HCEC 1CT (cell line): Measurements from ENCODE around the gene ARHGAP40.
"Not testable (repeated sequence)": the region's sequence is repeated elsewhere in the genome, so short reads cannot be mapped to it uniquely, and the experiment has no call there.

Source experiments
- DNase-seq: peaks from one replicate; pipeline ENCODE4 v3.0.0-alpha.2; 2017

Gene ARHGAP40

DNA sequence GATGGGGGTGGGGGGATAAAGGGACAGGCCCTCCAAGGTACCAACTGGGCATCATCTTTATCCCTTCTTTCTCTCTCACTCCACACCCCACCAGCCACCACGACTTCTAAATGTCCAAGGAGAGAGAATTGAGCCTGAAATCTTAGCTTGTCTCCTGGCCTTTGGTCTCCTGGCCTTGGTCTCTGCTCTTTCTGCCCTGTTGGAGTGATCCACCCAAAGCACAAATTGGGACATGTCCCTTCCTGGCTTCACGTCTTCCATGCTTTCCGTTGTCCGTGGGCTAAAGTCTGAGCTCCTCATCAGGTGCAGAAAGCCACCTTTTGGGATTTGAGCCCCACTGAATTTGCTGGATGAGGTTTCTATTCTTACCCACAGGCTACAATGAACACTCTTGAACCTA lies 12.3 kb upstream of the ARHGAP40 start:
- no peak for DNase-seq

GRCh38 chr20:38589967-38590675 lies 11.5 kb upstream of the ARHGAP40 start:
- no peak for DNase-seq

DNA sequence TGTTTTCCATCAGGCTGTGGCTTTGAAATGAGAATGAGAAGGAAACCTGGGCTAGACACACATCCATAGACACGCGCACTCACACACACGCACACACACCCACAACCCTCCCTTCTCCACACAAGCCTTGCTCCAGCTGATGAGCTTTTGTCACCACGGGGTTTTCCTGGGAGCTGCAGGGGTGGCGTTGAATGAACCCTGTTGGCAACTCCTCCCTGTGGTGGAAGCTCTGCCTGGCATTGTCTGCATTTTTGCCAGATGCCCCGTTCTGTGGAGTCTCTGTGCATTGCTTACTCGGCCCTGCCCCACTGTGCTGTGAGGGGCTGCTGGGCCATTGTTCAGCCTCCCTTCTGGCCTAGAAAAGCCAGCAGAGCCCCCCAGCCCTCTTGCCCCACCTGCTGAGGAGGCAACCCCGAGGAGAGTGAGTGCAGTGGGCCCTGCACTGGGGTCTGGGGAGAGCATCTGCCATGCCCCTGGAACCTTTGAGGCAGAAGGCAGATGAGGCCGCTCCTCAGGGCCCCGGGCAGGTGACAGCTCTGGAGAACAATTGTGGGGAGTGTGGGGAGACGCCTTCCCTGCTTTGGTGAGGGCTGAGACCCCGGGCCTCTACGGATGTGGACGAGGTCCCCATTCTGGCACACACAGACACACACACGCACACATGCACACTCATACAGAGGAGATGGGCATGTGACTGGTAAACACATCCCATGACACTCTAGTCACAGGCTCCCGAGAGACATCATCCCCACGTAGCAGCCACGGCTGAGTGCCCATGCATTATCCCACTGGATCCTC lies 10.7 kb upstream of the ARHGAP40 start:
- no peak for DNase-seq

GRCh38 chr20:38591474-38592410 lies 9.9 kb upstream of the ARHGAP40 start:
- DNase-seq = no peak

- not testable (repeated sequence) for DNase-seq
These were observed 9.2 kb upstream of the ARHGAP40 start for GRCh38 chr20:38592411-38592790.

- DNase-seq = not testable (repeated sequence)
These were observed 7.3 kb upstream of the ARHGAP40 start for GRCh38 chr20:38594281-38594680.

DNA sequence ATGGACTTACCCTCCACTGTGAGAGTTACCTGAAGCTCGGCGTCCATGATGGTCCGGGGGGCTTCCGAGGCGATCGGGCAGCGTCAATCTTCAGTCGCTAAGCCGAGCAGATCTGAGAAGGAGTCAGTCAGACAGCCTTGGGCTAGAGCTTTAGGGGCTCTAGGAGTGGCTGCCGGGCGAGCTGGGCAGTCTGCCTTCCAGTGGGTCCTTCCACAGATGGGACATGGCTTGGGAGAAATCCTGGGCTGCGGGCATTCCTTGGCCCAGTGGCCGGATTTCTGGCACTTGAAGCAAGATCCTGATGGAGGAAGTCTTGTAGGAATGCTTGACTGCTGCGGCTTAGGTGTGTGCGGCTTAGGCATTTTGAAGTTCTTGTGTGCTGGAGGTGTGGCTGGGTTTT lies 5.7 kb upstream of the ARHGAP40 start:
- DNase-seq = not testable (repeated sequence)

- no peak for DNase-seq
These were observed 2.2 kb upstream of the ARHGAP40 start for GRCh38 chr20:38599410-38599882.

GRCh38 chr20:38600057-38600456 lies 1.6 kb upstream of the ARHGAP40 start:
- DNase-seq = no peak

DNA sequence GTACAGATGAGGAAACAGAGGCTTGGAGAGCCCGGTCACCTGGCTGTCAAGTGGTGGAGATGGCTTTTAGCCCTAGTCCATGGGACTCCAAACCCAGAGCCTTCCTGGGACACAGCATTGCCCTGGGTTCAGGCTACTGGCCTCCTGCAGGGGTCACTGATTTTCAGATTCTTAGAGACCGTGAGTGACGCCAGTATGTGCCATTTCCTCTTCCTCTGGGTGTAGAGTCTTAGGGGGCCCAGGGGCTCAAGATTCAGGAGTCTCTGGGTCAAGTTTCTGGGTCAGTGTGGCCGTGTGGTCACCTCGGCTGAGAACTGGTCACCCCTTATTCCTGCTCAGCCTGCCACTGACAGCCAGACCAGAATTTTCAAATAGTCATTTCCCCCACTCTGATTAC lies 574 bp downstream of the ARHGAP40 start:
- DNase-seq = no peak

DNA sequence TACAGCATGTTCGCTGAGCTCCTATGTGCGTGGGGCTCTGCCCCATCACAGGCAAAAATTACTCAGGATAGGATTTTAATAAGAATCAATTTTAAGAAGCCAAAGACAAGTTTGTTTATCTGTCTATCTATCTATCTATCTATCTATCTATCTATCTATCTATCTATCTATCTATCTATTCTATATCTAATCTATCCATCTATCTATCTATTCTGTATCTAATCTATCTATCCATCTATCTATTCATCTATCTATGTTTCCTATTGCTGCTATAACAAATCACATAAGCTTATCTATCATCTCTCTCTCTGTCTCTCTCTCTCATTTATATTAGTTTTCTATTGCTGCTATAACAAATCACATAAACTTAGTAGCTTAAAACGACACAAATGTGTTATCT lies 1.7 kb downstream of the ARHGAP40 start:
- DNase-seq = no peak

DNA sequence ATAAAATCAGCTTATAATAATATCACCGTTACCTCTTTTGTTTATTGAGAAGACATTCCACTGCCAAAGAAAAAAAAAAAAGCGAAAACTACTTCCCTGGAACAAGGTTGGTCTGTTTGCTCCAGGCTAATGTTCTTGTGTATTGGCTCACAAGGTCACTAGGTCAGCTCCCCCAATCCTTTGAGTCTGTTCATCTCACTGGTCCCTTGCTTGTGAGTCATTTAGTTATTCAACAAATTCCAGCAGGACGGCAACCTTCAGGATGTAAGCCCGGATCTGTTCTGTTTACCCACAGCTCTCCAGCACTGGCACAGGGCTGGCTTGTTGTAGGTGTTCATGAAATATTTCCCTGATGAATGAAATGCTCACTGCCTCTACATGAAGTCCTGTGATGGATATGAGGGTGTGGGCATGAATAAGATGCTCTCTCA lies 3.3 kb downstream of the ARHGAP40 start:
- peak; percentile 68 for DNase-seq

DNA sequence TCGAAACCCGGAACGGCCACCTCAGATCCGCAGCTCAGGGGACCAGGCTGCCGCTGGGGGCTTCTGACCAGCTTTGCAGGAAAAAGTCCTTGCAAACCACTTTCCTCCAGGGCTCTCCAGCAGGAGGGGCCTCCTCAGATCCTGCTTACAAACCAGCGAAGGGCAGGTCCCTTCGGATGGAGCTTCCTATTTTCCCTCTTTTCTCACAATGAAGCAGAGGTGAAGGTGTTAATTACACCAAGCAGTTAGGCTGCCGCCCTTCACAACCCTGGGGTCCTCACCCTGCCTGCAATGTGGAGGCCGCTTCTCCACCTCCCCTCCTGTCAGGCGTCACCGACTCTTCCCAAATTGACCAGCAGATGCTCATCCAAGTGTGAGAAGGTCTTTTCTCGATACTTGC lies 5.7 kb downstream of the ARHGAP40 start:
- DNase-seq = no peak

DNA sequence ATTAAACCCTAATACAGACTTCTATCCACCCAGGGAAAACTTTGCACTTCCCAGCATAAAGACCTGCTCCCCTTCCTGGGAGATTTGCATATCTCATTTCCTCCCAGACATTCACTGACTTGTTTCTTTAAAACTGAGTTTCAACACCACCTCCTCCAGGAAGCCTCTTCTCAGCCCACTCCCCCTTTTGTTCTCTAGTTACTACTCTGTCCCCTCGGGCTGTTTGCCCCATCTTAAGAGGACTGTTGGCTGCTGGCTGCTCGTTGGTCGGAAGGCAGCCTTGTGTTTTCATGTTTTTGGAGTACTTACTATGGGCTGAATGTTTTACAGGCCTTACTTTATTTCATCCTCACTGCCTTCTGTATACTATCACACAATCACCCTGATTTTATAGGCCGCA lies 6.6 kb downstream of the ARHGAP40 start:
- DNase-seq = no peak

DNA sequence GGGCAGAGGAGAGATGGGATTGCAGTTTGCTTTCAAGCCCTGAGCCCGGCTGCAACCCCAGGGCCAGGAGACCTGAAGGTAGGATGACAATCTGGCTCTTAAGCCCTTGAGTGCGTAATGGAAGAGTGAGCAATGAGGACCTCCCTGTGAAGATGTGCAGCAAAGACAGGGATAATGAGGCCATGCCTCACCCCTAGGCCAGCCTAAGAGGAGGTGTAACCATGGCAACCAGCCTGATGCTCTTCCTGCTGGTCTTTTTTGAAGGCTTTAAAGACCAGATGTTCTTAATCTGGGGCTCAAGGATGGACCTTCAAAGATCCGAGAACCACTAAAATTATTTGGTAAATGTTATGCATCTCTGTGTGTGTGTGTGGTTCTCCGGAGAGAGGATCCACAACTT lies 8.2 kb downstream of the ARHGAP40 start:
- no peak for DNase-seq

DNA sequence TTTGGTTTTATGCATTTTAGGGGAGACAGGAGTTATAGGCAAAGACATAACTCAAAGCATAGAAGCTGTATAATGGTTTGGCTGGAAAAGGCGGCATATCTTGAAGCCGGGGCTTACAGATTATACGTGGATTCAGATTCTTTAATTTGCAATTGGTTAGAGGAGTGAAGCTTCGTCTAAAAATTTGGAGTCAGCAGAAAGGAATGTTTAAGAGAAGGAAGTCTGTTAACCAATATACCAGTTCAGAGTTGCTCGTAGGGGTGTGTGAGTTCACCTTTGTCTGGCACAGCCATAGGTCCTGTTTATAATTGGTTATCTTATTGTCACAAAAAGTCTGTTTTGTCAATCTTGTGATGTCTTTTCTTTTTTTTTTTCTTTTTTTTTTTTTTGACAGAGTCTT lies 8.9 kb downstream of the ARHGAP40 start:
- peak; percentile 41 for DNase-seq

- no peak for DNase-seq
These were observed 11.3 kb downstream of the ARHGAP40 start for GRCh38 chr20:38612751-38613515.

DNA sequence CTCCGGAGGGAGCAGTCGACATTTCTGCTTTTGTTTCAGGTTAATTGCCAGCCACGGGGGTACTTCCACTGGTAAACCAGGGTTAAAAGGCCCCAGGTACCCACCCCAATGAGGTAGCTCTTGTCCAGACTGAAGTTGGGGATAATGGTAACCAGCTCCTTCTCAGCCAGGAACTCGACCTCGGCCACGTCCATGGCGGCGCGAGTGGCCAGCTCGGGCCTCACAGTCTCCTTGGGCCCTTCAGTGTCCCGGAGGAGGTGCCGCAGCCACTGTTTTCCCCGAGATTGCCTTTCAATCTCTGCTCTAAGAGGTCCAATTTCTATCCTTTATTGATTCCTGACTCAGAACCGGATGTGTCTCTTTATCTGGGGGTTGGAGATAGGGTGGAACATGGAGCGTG lies 13.7 kb downstream of the ARHGAP40 start:
- no peak for DNase-seq

DNA sequence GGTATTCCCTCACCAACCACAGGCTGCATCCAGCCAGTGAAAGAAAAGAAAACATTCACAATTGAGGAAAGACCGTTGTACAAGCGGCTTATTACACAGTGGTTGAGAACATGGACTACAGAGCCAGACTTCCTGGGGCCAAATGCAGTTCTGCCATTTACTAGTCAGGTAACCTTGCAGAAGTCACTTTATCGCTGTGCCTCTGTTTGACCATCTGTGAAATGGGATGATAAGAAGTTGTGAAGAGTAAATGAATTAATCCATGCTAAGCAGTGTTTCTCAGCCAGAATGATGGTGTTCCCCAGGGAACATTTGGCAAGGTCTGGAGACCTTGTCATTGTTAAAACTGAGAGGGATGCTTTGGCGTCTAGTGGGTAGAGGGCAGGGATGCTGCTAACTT lies 14.8 kb downstream of the ARHGAP40 start:
- DNase-seq = no peak

DNA sequence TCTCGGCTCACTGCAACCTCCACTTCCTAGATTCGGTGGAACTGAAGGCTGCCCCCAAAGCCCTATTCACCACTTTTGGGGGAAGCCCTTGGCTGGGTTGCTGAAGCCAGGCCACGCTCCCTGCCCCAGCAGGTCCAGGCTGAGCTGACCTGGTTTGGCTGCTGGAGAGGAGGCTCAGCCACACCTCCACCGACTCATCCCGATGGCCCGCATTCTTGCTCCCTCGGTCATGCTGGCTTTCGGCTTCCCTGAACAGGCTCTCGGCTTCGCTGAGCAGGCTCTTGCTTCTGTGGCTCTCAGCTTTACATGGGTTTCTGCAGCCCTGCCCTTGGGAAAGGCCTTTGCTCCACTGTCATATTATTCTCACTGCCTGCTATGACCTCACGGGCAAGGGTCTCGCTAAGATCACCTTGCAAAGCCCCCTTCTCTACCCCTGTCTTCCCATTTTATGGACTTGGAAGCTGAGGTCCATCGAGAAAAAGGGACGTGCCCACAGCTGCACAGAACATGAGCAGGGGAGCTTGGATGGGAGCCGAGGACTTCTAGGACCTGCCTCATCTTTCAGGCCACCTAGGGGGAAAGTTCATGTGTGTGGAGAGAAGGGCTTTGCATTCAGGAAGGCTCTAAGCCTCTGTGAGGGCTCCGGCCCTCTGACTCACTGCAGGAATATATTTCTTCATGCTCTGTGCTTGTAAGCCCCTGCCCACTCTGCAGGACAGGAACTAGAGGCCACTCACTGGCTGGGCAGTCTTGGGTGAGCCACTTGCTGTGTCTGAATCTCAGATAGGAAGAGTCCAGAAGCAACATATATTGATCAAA lies 15.6 kb downstream of the ARHGAP40 start:
- peak; percentile 57 for DNase-seq

DNA sequence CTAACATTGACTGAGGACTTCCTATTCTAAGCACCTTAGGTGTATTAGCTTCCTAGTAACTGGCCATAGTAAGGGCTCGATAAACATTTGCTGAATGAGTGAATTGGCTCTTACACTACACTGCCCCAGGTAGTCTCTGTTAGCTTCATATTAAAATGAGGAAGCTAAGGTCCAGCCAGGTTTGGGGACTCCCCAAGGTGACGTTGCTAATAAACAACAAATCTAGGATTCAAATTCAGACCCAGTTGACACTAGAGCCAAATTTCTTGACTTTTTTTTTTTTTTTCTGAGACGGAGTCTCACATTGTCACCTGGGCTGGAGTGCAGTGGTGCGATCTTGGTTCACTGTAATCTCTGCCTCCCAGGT lies 16.2 kb downstream of the ARHGAP40 start:
- no peak for DNase-seq

GRCh38 chr20:38620441-38620840 lies 18.8 kb downstream of the ARHGAP40 start:
- no peak for DNase-seq
